HG02938 (cell line): Measurements from ENCODE around the gene SH3RF3.

Source experiments
- ATAC-seq: cut with Tn5 transposase; IDR thresholded peaks from one replicate; pipeline ENCODE4 v1.9.1; 2021; ENCODE audit warnings: mild to moderate bottlenecking, moderate library complexity; ENCODE audit not compliant: unreplicated experiment

Gene SH3RF3

DNA sequence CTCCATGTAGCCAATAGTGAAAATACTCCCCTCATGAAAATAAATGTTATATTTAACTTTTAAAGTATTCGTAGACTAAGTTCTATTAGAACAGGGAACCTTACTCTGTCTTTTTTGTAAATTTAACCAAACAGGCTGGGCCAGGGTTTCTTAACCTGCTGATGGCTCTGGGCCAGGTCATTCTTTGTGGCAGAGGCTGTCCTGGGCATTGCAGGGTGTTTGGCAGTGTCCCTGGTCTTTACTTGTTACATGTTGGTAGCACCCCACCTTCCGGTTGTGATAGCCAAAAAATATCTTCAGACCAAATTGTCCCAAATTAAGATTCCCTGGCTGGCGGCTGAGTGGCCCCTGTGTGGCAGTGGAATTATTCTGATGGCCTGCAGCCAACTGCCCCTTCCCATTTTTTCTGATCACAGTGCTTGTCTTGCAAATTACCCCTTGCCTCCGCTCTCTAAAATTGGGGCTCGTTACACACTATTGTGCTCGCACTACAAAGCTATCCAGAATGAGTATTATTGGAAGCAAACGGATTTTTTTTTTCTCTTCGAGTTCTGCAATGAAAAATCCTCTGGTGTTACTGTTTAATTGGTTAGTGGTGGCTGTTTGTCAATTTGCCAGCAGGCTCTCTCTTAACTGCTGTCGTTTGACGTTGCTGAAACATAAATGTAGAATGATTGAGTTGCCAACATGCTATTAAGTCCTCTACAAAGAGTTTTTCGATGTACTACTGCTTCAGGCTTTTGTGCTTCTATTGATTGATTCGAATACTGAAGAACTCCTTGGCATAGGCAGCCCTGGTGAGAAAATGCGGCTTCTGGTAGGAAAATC is 216.9 kb downstream of the SH3RF3 start:
- ATAC-seq = no peak

- ATAC-seq = no peak
These were observed 217.7 kb downstream of the SH3RF3 start for GRCh38 chr2:109346601-109347228.

- no peak for ATAC-seq
These were observed 218.6 kb downstream of the SH3RF3 start for GRCh38 chr2:109347626-109348025.

GRCh38 chr2:109348190-109348589 is 219.2 kb downstream of the SH3RF3 start:
- no peak for ATAC-seq

DNA sequence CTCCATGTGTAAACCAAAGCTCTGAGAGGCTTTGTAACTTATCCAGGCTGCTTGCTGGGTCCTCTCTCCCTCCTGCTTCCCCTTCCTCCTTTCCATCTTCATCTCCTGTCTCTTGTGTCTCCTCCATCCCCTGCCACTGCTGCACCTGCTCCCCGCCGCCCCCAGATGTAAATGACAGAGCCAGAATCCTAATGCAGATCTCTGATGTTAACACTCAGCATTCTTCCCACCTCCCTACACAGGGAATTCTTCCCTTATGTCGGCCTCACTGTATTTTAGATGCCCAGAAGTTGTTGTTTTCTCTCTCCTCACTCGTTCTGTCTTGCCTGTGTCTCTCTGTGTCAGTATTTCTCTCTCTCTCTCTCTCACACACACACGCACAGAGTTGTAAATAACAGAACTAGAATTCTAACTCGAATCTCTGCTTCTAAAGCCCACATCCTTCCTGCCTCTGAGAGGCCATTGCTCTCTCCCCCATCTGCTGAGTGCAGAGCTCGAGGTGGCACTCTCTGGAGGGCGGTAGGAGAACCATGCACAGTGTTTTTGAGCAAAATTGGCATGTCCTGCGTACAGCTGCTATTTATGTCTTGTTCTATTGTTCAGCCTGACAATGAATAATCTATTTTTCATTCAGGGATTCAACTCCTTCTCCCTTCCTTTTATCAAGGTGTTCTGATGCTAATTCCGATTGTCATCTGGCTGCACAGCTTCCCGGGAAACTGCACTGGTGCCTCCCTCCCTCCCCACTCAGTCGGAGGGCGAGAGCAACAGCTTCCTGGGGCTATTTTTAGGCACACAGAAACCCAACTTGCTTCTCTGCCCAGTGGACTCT is 219.9 kb downstream of the SH3RF3 start:
- ATAC-seq = peak; percentile 81

DNA sequence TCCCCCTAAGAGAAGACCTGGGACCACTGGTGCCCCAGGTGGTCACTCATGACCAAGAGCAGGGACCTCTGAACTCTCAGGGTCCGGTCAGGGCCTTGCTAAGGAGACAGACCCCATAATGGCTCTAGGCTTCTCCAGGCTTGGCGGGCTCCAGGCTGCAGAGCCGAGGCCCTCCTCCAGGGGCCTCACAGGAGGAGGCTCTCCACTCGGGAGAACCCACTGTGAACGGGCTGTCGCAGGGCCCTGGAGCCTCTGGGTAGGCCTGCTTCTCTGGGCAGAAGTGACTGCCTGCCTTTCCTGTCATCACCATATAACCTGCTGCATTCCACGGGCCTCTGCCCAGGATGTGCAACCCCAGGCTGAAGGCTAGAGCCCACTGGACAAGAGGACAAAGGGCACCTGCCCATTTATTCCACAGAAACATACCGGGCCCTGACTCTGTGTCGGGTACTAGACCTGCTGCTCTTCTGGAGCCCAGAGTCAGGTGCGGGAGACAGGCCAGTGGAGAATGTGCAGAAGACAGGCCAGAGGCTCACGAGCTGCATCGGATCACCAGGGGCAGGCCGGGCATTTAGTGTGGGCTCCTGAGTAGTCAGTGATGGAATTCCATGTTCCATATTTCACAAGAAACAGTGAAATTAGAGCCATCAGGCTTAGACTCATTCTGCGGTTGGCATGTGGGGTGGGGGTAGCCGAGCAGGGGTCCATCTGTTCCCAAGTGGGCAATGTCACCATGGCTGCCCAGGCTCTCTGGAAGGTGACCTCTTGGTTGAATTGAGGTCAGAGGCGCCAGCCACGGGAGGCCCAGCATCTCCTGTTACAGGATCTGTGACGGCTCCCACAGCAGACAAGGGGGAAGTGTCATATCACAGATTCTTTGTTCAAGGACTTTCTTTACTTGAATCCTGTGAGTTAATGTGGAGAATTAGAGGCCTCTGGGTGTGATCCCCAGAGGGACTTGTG is 220.8 kb downstream of the SH3RF3 start:
- ATAC-seq = no peak

- ATAC-seq = no peak
These were observed 221.5 kb downstream of the SH3RF3 start for GRCh38 chr2:109350526-109350925.

- no peak for ATAC-seq
These were observed 222.3 kb downstream of the SH3RF3 start for GRCh38 chr2:109351164-109351756.

GRCh38 chr2:109352056-109352897 is 223.3 kb downstream of the SH3RF3 start:
- no peak for ATAC-seq

GRCh38 chr2:109352898-109353689 is 224.1 kb downstream of the SH3RF3 start:
- ATAC-seq = no peak

GRCh38 chr2:109353806-109354745 is 225.1 kb downstream of the SH3RF3 start:
- ATAC-seq = no peak

DNA sequence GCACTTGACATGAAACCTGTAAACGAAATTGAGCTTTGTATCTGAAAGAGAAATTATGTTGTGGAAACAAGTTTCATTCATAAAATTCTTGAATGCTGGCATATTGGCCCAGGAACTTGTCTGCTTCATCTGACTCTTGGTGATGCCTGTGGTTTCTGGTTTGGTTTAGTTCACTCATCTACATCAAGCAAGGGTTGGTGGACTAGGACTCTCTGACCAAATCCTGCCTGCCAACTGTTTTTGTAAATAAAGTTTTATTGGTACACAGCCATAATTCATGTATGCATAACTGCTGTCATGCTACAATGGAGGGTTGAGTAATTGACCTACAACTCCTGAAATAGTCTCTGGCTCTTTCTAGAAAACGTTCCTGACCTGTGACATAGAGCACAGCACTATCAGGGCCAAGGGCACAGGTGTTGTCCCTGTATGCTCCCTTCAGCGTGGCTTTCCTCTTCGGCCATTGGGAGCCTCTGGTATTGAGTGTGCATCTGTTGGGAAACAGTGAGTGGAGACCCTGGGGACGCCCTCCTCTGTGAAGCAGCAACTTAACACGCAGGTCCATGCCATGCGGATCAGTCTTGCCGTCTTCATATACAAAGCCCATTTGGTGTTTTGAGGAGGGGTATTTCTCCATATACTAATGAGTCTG is 226.3 kb downstream of the SH3RF3 start:
- ATAC-seq = no peak

- ATAC-seq = no peak
These were observed 227.5 kb downstream of the SH3RF3 start for GRCh38 chr2:109356324-109357035.

DNA sequence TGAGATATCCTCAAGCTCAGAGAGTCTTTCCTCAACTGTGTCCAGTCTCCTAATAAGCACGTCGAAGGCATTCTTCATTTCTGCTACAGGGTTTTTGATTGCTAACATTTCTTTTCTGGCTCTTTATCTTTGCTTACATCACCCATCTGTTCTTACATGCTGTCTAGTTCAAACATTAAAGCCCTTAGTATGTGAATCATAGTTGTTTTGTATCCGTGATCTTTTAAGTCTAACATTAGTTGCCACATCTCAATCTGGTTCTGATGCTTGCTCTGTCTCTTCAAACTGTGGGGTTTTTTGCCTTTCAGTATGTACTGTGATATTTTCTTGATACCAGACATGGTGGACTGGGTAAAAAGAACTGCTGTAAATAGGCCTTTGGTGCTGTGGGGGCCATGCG is 235.2 kb downstream of the SH3RF3 start:
- ATAC-seq = no peak

DNA sequence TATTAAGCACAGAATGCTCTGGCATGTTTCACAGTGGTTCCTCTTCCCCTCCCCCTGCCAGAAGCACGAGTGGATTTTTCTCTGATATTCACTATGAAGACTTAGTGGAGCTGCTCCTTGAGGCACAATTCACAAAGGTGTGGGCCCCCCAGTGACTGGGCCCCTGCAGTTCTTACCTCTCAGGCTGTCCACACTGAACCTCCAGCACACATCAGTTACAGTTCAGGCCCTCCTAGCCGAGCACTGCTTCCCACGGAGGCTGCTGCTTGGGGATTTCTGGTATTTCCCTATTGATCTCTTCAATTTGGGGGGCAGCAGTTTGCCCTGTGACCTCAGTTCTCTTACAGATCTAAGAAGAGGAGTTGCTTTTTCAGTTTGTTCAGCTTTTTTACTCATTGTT is 236.1 kb downstream of the SH3RF3 start:
- ATAC-seq = no peak

DNA sequence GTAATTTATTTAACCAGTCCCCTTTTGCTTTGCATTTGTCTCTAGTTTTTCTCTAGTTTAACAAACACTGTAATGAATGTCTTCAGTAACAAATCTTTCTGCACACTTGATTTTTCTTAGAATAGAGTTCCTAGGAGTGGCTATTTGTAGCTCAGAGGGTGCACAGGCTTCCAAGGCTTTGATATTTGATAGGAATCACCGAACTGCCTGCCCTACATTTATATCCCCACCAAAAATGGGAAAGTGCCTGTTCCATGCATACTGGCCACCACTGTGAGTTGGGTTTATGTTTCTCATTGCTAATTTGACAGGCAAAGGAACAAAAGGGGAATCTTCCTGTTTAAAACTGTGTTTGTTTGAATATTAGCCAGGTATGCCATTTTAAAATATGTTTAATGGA is 238.7 kb downstream of the SH3RF3 start:
- no peak for ATAC-seq
